Measurements from ENCODE around the gene UBA1.

Gene UBA1

DNA sequence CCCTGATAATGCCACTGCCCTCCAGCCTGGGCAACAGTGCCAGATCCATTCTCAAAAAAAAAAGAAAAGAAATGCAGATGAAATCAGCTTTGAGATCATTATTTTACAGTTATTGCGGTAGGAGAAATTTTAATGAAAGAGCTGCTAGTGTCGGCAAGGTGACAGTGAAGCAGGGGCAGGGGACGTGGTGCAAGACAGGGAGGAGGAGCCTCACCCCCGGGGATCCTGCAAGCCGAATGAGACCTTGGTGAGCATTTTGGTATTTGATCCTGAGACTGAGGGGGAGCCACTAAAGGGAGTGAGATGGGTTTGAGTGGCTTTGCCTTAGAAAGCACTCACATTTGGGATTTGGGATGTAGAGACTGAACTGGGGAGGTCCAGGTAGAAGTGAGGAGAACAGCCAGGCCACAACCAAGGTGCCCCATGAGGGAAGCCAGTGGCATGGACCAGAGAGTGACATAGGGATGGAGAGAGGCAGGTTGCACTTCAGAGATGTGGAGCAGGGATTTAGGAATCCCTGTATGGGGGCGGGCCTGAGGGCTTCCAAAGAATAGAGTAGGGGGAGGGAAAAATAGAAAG, 25.0 kb upstream of the UBA1 start:
- Histone ChIP-seq H3K27ac (ENCODE audit: low read length) (no peak overlapping the region), H3K4me3 (ENCODE audit: low read length) (no peak overlapping the region), H3K79me2 (ENCODE audit: low read length) (peaks cover 42% of the 10 kb centered on the region), H3K9me3 (replicated peaks; ENCODE audit: insufficient read depth, low read length) (no peaks in the 10 kb centered on the region), H3K36me3 (replicated peaks; ENCODE audit: insufficient read depth, low read length) (no peaks in the 10 kb centered on the region), H3K4me2 (ENCODE audit: low read depth, low read length) (no peak overlapping the region), H3K9me2 (replicated peaks; ENCODE audit: insufficient read depth, low read length) (no peaks in the 10 kb centered on the region), H3K4me1 (ENCODE audit: low read length) (no peaks in the 10 kb centered on the region), H4K20me1 (ENCODE audit: insufficient read depth, low read length) (no peaks in the 10 kb centered on the region), H2AFZ (ENCODE audit: low read length) (no peak overlapping the region), H3K9ac (ENCODE audit: low read length) (no peak overlapping the region), H3F3A (ENCODE audit: insufficient read depth, low read length) (no peaks in the 10 kb centered on the region), H3K27me3 (replicated peaks; ENCODE audit: insufficient read depth, low read length) (no peaks in the 10 kb centered on the region)
- TF ChIP-seq EZH2phosphoT487 (IDR thresholded peaks at IDR 0.05; ENCODE audit: low read length) = no peak
- TF ChIP-seq, protein P1, sequence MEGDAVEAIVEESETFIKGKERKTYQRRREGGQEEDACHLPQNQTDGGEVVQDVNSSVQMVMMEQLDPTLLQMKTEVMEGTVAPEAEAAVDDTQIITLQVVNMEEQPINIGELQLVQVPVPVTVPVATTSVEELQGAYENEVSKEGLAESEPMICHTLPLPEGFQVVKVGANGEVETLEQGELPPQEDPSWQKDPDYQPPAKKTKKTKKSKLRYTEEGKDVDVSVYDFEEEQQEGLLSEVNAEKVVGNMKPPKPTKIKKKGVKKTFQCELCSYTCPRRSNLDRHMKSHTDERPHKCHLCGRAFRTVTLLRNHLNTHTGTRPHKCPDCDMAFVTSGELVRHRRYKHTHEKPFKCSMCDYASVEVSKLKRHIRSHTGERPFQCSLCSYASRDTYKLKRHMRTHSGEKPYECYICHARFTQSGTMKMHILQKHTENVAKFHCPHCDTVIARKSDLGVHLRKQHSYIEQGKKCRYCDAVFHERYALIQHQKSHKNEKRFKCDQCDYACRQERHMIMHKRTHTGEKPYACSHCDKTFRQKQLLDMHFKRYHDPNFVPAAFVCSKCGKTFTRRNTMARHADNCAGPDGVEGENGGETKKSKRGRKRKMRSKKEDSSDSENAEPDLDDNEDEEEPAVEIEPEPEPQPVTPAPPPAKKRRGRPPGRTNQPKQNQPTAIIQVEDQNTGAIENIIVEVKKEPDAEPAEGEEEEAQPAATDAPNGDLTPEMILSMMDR (IDR thresholded peaks at IDR 0.05; ENCODE audit: low read length) = no peak
- TF ChIP-seq EZH2 (optimal IDR thresholded peaks at IDR 0.05; ENCODE audit: low read depth, low read length) = no peak
- DNase-seq = no peak

- no peaks in the 10 kb centered on the region for H3K9me3 ChIP-seq (replicated peaks; ENCODE audit: insufficient read depth, low read length)
- H3K79me2 ChIP-seq (ENCODE audit: low read length) = peaks cover 38% of the 10 kb centered on the region
- H3K27me3 ChIP-seq (replicated peaks; ENCODE audit: insufficient read depth, low read length) = no peaks in the 10 kb centered on the region
- no peak overlapping the region for H3K9ac ChIP-seq (ENCODE audit: low read length)
- H4K20me1 ChIP-seq (ENCODE audit: insufficient read depth, low read length) = no peaks in the 10 kb centered on the region
- no peak overlapping the region for H3K4me3 ChIP-seq (ENCODE audit: low read length)
- no peak overlapping the region for H2AFZ ChIP-seq (ENCODE audit: low read length)
- H3K4me2 ChIP-seq (ENCODE audit: low read depth, low read length) = no peak overlapping the region
- no peaks in the 10 kb centered on the region for H3K36me3 ChIP-seq (replicated peaks; ENCODE audit: insufficient read depth, low read length)
- DNase-seq = no peak
- no peaks in the 10 kb centered on the region for H3K9me2 ChIP-seq (replicated peaks; ENCODE audit: insufficient read depth, low read length)
- H3F3A ChIP-seq (ENCODE audit: insufficient read depth, low read length) = no peaks in the 10 kb centered on the region
- H3K27ac ChIP-seq (ENCODE audit: low read length) = no peak overlapping the region
- TF ChIP-seq EZH2phosphoT487 (IDR thresholded peaks at IDR 0.05; ENCODE audit: low read length) = no peak
- no peak for TF ChIP-seq EZH2 (optimal IDR thresholded peaks at IDR 0.05; ENCODE audit: low read depth, low read length)
- TF ChIP-seq, protein P1 (IDR thresholded peaks at IDR 0.05; ENCODE audit: low read length) = no peak
- no peaks in the 10 kb centered on the region for H3K4me1 ChIP-seq (ENCODE audit: low read length)
These were observed 24.4 kb upstream of the UBA1 start for GRCh38 chrX:47169273-47169672.

- Histone ChIP-seq H3K36me3 (replicated peaks; ENCODE audit: insufficient read depth, low read length) (no peaks in the 10 kb centered on the region), H3K79me2 (ENCODE audit: low read length) (peaks cover 32% of the 10 kb centered on the region), H3K4me3 (ENCODE audit: low read length) (no peak overlapping the region), H3K4me2 (ENCODE audit: low read depth, low read length) (no peak overlapping the region), H3K9me2 (replicated peaks; ENCODE audit: insufficient read depth, low read length) (no peaks in the 10 kb centered on the region), H4K20me1 (ENCODE audit: insufficient read depth, low read length) (no peaks in the 10 kb centered on the region), H2AFZ (ENCODE audit: low read length) (no peak overlapping the region), H3K9ac (ENCODE audit: low read length) (no peak overlapping the region), H3K4me1 (ENCODE audit: low read length) (no peaks in the 10 kb centered on the region), H3K9me3 (replicated peaks; ENCODE audit: insufficient read depth, low read length) (no peaks in the 10 kb centered on the region), H3F3A (ENCODE audit: insufficient read depth, low read length) (no peaks in the 10 kb centered on the region), H3K27ac (ENCODE audit: low read length) (no peak overlapping the region), H3K27me3 (replicated peaks; ENCODE audit: insufficient read depth, low read length) (no peaks in the 10 kb centered on the region)
- TF ChIP-seq, protein P1 (IDR thresholded peaks at IDR 0.05; ENCODE audit: low read length) = no peak
- TF ChIP-seq EZH2 (optimal IDR thresholded peaks at IDR 0.05; ENCODE audit: low read depth, low read length) (no peak), EZH2phosphoT487 (IDR thresholded peaks at IDR 0.05; ENCODE audit: low read length) (no peak)
- no peak for DNase-seq
These were observed 23.7 kb upstream of the UBA1 start for GRCh38 chrX:47169726-47170515.

Data from MM.1S (cell line).